Measurements from ENCODE around the gene ALX1. TPM values are rescaled to one million over a fixed set of nuclear protein-coding genes. Genes with fewer than 3 reads are reported as not detected.

ALX1 gene
- not detected for total RNA-seq

- Mint-ChIP-seq H3K27me3 (peaks cover 60% of the 10 kb centered on the region), H3K36me3 (no peaks in the 10 kb centered on the region), H3K4me1 (peaks cover 8% of the 10 kb centered on the region), H3K27ac (peak within 1 kb of the TSS; percentile 15), H3K4me3 (peak within 1 kb of the TSS; percentile 58), H3K9me3 (peaks cover 1% of the 10 kb centered on the region)
- ATAC-seq (ENCODE audit: low read depth): no peak
- DNase-seq: peak; percentile 35
- POLR2A ChIA-PET: no interaction called here
Measured at GRCh38 chr12:85280165-85280983, at the start of gene ALX1. ALX1 (plus strand) TSS chr12:85280220; CDS start chr12:85280262, 42 bp downstream.

- H3K4me1 Mint-ChIP-seq: no peaks in the 10 kb centered on the region
- H3K9me3 Mint-ChIP-seq: no peaks in the 10 kb centered on the region
- no peaks in the 10 kb centered on the region for H3K27me3 Mint-ChIP-seq
- DNase-seq (no peak), ATAC-seq (ENCODE audit: low read depth) (no peak)
- POLR2A ChIA-PET: no interaction called here
- no peak overlapping the region for H3K4me3 Mint-ChIP-seq
- no peak overlapping the region for H3K27ac Mint-ChIP-seq
- no peaks in the 10 kb centered on the region for H3K36me3 Mint-ChIP-seq
Measured at GRCh38 chr12:85237327-85237726, 42.7 kb upstream of the ALX1 start.

- DNase-seq: no peak
- Mint-ChIP-seq H3K27ac (no peak overlapping the region), H3K36me3 (no peaks in the 10 kb centered on the region), H3K4me3 (no peak overlapping the region), H3K9me3 (no peaks in the 10 kb centered on the region), H3K27me3 (no peaks in the 10 kb centered on the region), H3K4me1 (no peaks in the 10 kb centered on the region)
- ATAC-seq (ENCODE audit: low read depth): no peak
- POLR2A ChIA-PET: no interaction called here
Measured at GRCh38 chr12:85244561-85244960, 35.5 kb upstream of the ALX1 start.

- Mint-ChIP-seq H3K9me3 (no peaks in the 10 kb centered on the region), H3K27ac (no peak overlapping the region), H3K4me1 (no peaks in the 10 kb centered on the region), H3K36me3 (no peaks in the 10 kb centered on the region), H3K27me3 (no peaks in the 10 kb centered on the region), H3K4me3 (no peak overlapping the region)
- ATAC-seq (ENCODE audit: low read depth) (no peak), DNase-seq (no peak)
- POLR2A ChIA-PET: no interaction called here
Measured at GRCh38 chr12:85253853-85254252, 26.2 kb upstream of the ALX1 start.

- H3K4me3 Mint-ChIP-seq: no peak overlapping the region
- no peaks in the 10 kb centered on the region for H3K9me3 Mint-ChIP-seq
- no peak overlapping the region for H3K27ac Mint-ChIP-seq
- ATAC-seq (ENCODE audit: low read depth) (no peak), DNase-seq (no peak)
- no peaks in the 10 kb centered on the region for H3K36me3 Mint-ChIP-seq
- POLR2A ChIA-PET: no interaction called here
- no peaks in the 10 kb centered on the region for H3K4me1 Mint-ChIP-seq
- H3K27me3 Mint-ChIP-seq: no peaks in the 10 kb centered on the region
Measured at GRCh38 chr12:85257671-85258070, 22.3 kb upstream of the ALX1 start.

GRCh38 chr12:85260447-85260846 is 19.6 kb upstream of the ALX1 start:
- ATAC-seq (ENCODE audit: low read depth) (no peak), DNase-seq (no peak)
- no peak overlapping the region for H3K27ac Mint-ChIP-seq
- no peaks in the 10 kb centered on the region for H3K36me3 Mint-ChIP-seq
- POLR2A ChIA-PET: no interaction called here
- no peaks in the 10 kb centered on the region for H3K27me3 Mint-ChIP-seq
- no peaks in the 10 kb centered on the region for H3K4me1 Mint-ChIP-seq
- H3K4me3 Mint-ChIP-seq: no peak overlapping the region
- no peaks in the 10 kb centered on the region for H3K9me3 Mint-ChIP-seq

GRCh38 chr12:85260896-85261295 is 19.1 kb upstream of the ALX1 start:
- Mint-ChIP-seq H3K36me3 (no peaks in the 10 kb centered on the region), H3K27ac (no peak overlapping the region), H3K9me3 (no peaks in the 10 kb centered on the region), H3K4me1 (no peaks in the 10 kb centered on the region), H3K4me3 (no peak overlapping the region), H3K27me3 (no peaks in the 10 kb centered on the region)
- POLR2A ChIA-PET: no interaction called here
- DNase-seq: no peak
- no peak for ATAC-seq (ENCODE audit: low read depth)

GRCh38 chr12:85266356-85266755 is 13.7 kb upstream of the ALX1 start:
- Mint-ChIP-seq H3K27me3 (no peaks in the 10 kb centered on the region), H3K4me3 (no peak overlapping the region), H3K36me3 (no peaks in the 10 kb centered on the region), H3K27ac (no peak overlapping the region), H3K9me3 (no peaks in the 10 kb centered on the region), H3K4me1 (no peaks in the 10 kb centered on the region)
- DNase-seq (no peak), ATAC-seq (ENCODE audit: low read depth) (no peak)
- POLR2A ChIA-PET: no interaction called here

- Mint-ChIP-seq H3K27me3 (peaks cover 48% of the 10 kb centered on the region), H3K4me3 (no peak overlapping the region), H3K36me3 (no peaks in the 10 kb centered on the region), H3K4me1 (no peaks in the 10 kb centered on the region), H3K27ac (no peak overlapping the region), H3K9me3 (peaks cover 1% of the 10 kb centered on the region)
- POLR2A ChIA-PET: no interaction called here
- DNase-seq (no peak), ATAC-seq (ENCODE audit: low read depth) (no peak)
Measured at GRCh38 chr12:85273381-85274314, 6.4 kb upstream of the ALX1 start.

- H3K36me3 Mint-ChIP-seq: no peaks in the 10 kb centered on the region
- H3K27ac Mint-ChIP-seq: no peak overlapping the region
- no peak overlapping the region for H3K4me3 Mint-ChIP-seq
- peaks cover 1% of the 10 kb centered on the region for H3K9me3 Mint-ChIP-seq
- POLR2A ChIA-PET: no interaction called here
- DNase-seq (no peak), ATAC-seq (ENCODE audit: low read depth) (no peak)
- H3K27me3 Mint-ChIP-seq: peaks cover 54% of the 10 kb centered on the region
- H3K4me1 Mint-ChIP-seq: no peaks in the 10 kb centered on the region
Measured at GRCh38 chr12:85274315-85274651, 5.7 kb upstream of the ALX1 start.

- ATAC-seq (ENCODE audit: low read depth) (no peak), DNase-seq (no peak)
- Mint-ChIP-seq H3K4me3 (no peak overlapping the region), H3K27me3 (peaks cover 64% of the 10 kb centered on the region), H3K4me1 (peaks cover 5% of the 10 kb centered on the region), H3K36me3 (no peaks in the 10 kb centered on the region), H3K27ac (no peak overlapping the region), H3K9me3 (peaks cover 1% of the 10 kb centered on the region)
- POLR2A ChIA-PET: no interaction called here
Measured at GRCh38 chr12:85275374-85275773, 4.6 kb upstream of the ALX1 start.

GRCh38 chr12:85277191-85277590 is 2.8 kb upstream of the ALX1 start:
- H3K27ac Mint-ChIP-seq: no peak overlapping the region
- H3K36me3 Mint-ChIP-seq: no peaks in the 10 kb centered on the region
- H3K9me3 Mint-ChIP-seq: peaks cover 1% of the 10 kb centered on the region
- H3K4me3 Mint-ChIP-seq: no peak overlapping the region
- DNase-seq: no peak
- peaks cover 8% of the 10 kb centered on the region for H3K4me1 Mint-ChIP-seq
- peaks cover 81% of the 10 kb centered on the region for H3K27me3 Mint-ChIP-seq
- POLR2A ChIA-PET: no interaction called here
- no peak for ATAC-seq (ENCODE audit: low read depth)

- DNase-seq (no peak), ATAC-seq (ENCODE audit: low read depth) (no peak)
- no peaks in the 10 kb centered on the region for H3K36me3 Mint-ChIP-seq
- peaks cover 78% of the 10 kb centered on the region for H3K27me3 Mint-ChIP-seq
- H3K9me3 Mint-ChIP-seq: peaks cover 1% of the 10 kb centered on the region
- H3K27ac Mint-ChIP-seq: no peak overlapping the region
- no peak overlapping the region for H3K4me3 Mint-ChIP-seq
- POLR2A ChIA-PET: no interaction called here
- H3K4me1 Mint-ChIP-seq: peaks cover 8% of the 10 kb centered on the region
Measured at GRCh38 chr12:85277900-85278597, 2.0 kb upstream of the ALX1 start.
